IPS-15b (cell line): Measurements from ENCODE around the gene ZDHHC11B.
"Not testable (repeated sequence)": the region's sequence is repeated elsewhere in the genome, so short reads cannot be mapped to it uniquely, and the experiment has no call there.

Source experiments
- H3K27me3 ChIP-seq: one replicate; pipeline ENCODE4 v1.6.1; 2013; ENCODE audit warnings: low read length; ENCODE audit not compliant: control insufficient read depth, insufficient read depth
- H3K36me3 ChIP-seq: one replicate; pipeline ENCODE4 v1.6.1; 2013; ENCODE audit warnings: low read length; ENCODE audit not compliant: control insufficient read depth, insufficient read depth
- H3K4me1 ChIP-seq: one replicate; pipeline ENCODE4 v1.6.1; 2013; ENCODE audit warnings: mild to moderate bottlenecking, low read length; ENCODE audit not compliant: control insufficient read depth, insufficient read depth
- H3K4me3 ChIP-seq: one replicate; pipeline ENCODE4 v1.5.1; 2013; ENCODE audit warnings: low read depth, low read length
- H3K9ac ChIP-seq: one replicate; pipeline ENCODE4 v1.6.1; 2013; ENCODE audit warnings: low read depth, mild to moderate bottlenecking, low read length
- H3K9me3 ChIP-seq: one replicate; pipeline ENCODE4 v1.6.1; 2013; ENCODE audit warnings: mild to moderate bottlenecking, low read length; ENCODE audit not compliant: control insufficient read depth, insufficient read depth

ZDHHC11B gene

DNA sequence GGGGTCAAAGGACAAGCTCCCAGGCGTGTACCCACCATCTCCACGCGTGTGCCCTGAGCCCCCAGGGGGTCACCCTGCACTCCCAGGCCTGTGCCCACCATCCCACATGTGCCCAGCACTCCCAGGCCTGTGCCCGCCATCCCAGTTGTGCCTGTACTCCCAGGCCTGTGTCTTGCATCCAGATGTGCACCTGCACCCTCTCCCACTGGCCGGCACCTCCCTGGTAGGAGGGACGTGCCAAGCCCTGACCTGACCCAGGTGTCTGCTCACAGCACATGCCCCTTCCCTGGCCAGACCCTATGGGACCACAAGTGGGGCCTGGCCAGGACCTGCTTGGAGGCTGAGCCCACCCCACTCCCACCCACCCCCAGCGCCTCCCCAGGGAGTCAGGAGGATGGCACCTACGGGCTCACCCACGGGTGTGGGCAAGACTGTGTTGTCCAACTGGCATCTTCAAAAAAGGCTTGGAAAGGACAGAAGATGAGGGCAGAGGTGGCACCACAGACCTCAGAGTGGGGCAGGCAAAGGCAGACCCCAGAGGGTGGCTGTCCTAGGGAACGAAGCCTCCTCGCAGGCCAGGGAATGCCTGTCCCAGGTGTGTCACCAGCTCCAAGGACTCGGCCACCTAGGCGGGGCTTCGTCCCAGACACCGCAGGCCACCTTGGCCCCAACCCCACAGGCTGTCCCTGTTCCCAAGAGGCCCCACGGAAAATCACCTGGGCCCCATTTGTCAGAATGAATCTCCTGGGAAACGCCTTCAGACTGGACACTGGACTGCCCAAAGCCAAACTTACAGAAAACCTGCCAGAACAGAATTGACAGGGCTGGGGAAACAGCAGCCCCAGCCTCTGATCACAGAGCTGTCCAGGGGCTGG, 103.0 kb downstream of the ZDHHC11B start:
- H3K9ac ChIP-seq, H3K27me3 ChIP-seq, H3K4me1 ChIP-seq, H3K9me3 ChIP-seq, H3K4me3 ChIP-seq, H3K36me3 ChIP-seq: not testable (repeated sequence)

DNA sequence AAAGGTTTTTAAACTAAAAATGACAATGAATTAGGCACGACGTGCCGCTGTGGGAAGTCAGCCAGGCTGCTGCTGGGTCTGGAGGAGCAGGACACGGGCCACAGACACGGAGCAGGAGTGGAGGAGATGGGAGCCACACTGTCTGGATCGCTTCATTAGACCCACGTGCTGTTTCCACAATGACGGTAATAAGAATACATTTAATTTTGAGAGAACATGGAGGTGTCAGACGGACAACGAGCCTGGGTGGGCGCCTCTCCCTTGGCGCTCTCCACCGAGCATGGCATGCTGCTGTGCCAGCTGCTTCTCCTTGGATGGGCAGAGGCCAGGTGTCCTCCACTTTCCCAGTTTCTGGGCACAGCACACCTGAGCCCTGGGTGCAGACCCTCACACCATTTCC, 103.7 kb downstream of the ZDHHC11B start:
- not testable (repeated sequence) for H3K4me3 ChIP-seq, H3K9me3 ChIP-seq, H3K4me1 ChIP-seq, H3K27me3 ChIP-seq, H3K36me3 ChIP-seq, H3K9ac ChIP-seq

DNA sequence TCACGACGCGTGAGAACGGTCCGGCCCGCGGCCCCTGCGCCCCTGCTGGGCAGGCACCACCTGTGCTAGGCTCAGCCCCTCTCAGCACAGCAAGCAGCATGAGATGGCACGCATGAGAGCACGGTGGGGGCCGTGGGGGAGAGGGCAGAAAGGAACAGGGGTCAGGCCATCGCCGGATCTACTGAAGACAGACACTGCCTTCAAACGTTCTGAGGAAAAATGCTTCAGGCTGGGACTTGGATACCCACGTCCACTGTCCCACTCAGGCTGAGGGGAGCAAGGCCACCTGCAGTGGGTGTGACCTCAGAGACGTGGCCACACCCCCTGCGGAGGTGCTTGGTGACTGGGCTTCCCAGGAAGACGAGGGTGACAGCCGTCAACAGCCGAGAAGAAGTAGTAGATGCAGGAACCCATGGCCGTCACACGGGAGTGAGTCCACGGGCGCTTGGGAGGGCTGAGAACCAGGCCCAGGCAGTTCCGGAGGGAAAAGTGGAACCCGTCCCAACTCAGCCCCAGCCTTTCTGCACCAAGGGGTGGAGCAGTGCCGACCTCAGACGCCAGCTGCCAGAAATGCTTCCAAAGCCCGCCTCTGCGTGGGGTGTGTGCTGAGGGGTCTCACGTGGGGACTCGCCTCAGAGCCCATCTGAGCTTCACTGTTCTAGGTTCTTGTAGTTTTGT, 104.3 kb downstream of the ZDHHC11B start:
- not testable (repeated sequence) for H3K4me3 ChIP-seq, H3K9me3 ChIP-seq, H3K9ac ChIP-seq, H3K4me1 ChIP-seq, H3K27me3 ChIP-seq, H3K36me3 ChIP-seq

DNA sequence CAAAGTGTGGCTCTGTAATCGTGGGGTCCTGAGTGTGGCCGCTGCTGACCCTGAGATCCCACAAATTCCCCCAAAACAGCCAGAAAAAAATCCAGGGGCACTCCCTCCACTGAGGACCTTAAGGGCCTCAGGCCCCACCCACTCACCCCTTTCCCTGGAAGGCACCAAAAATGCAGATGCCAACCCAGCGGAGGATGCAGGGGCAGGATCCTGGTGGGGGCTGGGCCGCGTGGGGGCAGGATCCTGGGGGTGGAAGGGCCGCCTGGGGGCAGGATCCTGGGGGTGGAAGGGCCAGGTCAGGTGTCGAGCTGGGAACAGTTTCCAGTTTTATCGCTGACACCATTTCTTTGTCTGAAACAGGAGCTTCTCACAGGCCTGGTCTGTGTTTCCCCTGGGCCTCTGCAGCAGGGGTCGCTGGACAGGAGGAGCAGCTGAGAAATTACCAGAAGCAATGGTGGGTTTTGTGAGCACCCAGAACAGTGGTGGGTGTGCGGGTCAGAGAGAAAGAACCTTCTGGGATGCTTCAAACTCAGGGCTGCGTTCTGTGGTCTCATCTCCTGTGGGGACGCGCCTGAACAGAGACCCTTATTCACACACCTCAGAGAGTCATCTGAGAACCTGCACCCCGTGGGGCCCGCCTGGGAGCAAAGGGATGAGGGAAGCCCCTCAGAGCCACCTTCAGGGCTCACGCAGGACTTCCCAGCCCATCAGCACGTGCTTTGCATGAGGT, 105.2 kb downstream of the ZDHHC11B start:
- H3K36me3 ChIP-seq, H3K4me1 ChIP-seq, H3K4me3 ChIP-seq, H3K9me3 ChIP-seq, H3K27me3 ChIP-seq, H3K9ac ChIP-seq: not testable (repeated sequence)

DNA sequence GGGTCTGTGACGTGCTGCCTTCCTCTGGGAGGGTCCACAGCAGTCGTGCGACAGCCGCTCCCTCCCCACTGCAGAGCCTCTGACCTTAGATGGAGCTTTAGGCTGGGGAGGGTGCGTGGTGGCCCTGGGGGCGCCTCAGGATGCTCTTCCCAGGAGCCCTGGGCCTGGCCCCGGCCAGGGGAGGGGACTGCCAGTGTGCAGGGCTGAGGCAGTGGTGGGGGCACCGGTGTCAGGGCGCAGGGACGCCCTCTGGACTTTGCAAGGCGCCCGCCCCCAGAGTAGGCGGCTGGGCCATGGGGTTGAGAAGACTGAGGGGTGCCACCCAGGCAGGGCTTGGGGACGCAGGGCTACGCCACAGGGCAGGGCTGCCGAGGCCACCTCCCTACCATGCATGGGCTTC, 106.0 kb downstream of the ZDHHC11B start:
- H3K4me1 ChIP-seq, H3K4me3 ChIP-seq, H3K9ac ChIP-seq, H3K27me3 ChIP-seq, H3K9me3 ChIP-seq, H3K36me3 ChIP-seq: not testable (repeated sequence)

DNA sequence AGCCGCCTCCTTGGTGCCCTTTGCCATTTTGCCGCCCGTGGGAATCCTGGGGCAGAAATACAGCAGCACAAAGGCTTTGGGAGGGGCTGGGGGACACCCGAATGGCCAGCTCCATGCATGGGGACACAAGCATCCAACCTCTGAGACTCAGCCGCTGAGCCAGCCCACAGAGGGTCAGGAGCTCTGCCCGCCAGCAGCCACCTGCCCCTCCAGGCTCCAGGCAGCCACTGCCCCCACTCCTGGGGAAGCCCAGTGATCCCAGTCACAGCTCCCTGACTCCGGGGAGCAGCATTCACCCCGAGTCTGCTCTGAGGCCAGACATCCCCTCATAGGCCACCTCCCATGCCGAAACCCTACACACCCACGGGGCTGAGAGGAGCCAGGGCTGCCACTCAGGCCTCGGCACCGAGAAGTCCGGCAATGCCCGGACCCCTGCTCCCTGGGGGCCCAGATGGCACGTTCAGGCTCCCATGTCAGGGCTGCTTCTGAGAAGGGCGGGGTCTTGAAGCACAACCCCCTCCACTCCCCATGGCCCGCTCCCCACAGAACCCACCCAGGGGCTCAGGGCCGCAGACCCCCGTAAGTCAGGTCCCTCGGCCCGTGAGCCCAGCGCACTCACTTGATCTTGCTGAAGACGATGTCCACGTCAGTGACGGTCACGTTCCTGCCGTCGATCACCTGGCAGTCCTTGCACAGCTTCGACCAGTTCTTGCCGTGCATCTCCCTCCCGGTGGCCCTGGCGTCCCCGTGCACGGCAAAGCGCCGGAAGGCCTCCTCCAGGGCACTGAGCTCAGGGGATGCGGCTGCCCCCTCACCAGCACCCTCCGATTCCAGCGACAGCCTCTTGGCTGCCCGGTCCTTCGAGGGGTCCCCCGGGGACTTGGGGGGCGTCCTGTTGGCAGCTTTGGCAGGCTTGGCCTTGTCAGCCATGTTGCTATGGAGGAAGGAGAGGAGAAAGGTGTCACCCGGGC, 107.1 kb downstream of the ZDHHC11B start:
- no peaks in the 10 kb centered on the region for H3K27me3 ChIP-seq
- peaks cover 2% of the 10 kb centered on the region for H3K4me1 ChIP-seq
- no peak overlapping the region for H3K4me3 ChIP-seq
- H3K9me3 ChIP-seq: no peaks in the 10 kb centered on the region
- no peak overlapping the region for H3K9ac ChIP-seq
- no peaks in the 10 kb centered on the region for H3K36me3 ChIP-seq

DNA sequence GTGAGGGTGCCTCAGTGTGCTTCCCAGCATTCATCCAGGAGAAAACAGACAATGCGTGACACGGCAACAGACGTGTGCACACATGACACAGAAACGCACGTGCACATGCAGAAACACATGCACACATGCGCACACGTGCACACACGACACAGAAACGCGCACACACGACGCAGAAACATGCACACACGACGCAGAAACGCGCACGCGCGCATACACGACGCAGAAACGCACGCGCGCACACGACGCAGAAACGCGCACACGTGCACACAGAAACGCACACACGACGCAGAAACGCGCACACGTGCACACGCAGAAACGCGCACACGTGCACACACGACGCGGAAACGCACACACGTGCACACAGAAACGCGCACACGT, 107.8 kb downstream of the ZDHHC11B start:
- H3K36me3 ChIP-seq: no peaks in the 10 kb centered on the region
- H3K27me3 ChIP-seq: no peaks in the 10 kb centered on the region
- H3K9ac ChIP-seq: no peak overlapping the region
- H3K4me1 ChIP-seq: peaks cover 2% of the 10 kb centered on the region
- no peak overlapping the region for H3K4me3 ChIP-seq
- no peaks in the 10 kb centered on the region for H3K9me3 ChIP-seq

DNA sequence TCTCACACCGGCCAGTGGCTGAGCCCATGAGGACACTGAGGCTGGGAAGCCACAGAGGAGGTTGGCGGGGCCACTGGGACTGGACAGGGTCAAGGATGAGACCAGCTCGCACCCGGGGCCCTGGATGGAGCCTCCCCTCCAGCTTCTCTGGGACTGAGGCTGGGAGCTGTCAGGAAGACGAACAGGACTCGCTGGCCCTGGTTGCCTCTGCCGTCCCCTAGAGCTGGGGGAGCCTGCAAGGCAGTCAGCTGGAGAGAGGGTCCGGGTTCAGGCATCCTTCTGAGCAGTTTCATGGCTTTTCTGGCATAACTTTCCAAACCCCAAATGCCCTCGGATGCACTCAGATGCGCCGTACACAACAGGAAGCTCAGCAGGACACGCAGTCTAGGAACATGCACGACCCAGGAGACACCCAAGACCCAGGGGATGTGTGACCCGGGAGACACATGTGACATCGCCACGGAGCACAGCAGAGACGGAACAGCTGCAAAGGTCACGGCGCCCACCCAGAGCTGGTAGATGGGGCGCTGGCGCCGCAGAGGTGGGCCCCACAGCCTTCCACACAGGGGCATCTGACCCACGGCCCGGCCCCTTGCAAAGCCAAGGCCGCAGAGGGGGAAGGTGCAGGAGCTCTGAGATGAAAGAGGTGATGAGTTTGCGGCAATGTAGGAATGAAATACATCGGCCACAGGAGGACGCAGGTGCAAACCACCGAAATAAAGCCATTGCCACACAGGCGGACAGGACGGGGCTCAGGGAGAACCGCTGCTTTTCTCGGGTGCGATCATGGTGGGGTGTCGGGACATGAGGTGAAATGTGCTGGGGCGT, 108.4 kb downstream of the ZDHHC11B start:
- Histone ChIP-seq H3K27me3 (no peaks in the 10 kb centered on the region), H3K9ac (no peak overlapping the region), H3K36me3 (no peaks in the 10 kb centered on the region), H3K9me3 (no peaks in the 10 kb centered on the region), H3K4me3 (no peak overlapping the region), H3K4me1 (peaks cover 2% of the 10 kb centered on the region)

DNA sequence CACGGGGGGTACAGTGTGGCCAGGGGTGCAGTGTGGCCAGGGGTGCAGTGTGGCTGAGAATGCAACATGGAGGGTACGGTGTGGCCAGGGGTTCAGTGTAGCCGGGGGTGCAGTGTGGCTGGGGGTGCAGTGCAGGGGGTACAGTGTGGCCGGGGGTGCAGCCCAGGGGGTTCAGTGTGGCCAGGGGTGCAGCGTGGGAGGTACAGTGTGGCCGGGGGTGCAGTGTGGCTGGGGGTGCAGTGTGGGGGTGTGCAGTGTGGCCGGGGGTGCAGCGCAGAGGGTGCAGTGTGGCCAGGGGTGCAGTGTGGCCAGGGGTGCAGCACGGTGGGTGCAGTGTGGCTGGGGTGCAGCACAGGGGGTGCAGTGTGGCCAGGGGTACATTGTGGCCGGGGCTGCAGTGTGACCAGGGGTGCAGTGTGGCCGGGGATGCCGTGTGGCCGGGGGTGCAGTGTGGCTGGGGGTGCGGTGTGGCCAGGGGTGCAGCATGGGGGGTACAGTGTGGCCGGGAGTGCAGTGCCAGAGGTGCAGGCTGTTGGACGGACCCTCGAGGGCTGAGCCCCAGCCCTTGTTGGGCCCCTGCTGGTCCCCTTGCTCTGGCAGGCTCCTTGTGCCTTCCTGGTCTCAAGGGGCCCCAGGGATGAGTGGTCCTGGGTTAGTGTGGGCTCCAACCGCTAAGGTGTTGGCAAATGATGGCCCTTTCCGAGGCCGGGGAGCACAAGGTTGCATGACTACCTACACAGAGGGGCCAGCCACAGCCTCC, 109.2 kb downstream of the ZDHHC11B start:
- no peaks in the 10 kb centered on the region for H3K36me3 ChIP-seq
- no peaks in the 10 kb centered on the region for H3K27me3 ChIP-seq
- H3K9ac ChIP-seq: no peak overlapping the region
- H3K9me3 ChIP-seq: no peaks in the 10 kb centered on the region
- no peak overlapping the region for H3K4me3 ChIP-seq
- H3K4me1 ChIP-seq: peaks cover 2% of the 10 kb centered on the region

DNA sequence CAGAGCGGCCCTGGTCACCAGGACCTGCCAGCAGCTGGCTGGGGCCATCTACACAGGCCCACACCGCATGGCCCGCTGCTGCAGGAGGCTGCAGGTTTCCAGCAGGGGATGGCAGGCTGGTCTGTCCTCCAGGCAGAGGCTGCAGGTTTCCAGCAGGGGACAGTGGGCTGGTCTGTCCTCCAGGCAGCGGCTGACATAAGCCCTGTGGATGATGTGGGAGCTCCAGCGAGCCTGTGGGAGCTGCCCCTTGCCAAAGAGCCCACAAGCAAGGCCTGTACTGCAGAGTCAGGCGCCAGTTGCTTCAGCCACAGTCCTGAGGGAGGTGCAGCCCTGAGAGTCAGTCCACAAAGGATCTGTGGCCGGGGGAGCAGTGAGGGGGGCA, 109.9 kb downstream of the ZDHHC11B start:
- Histone ChIP-seq H3K36me3 (no peaks in the 10 kb centered on the region), H3K4me1 (peaks cover 2% of the 10 kb centered on the region), H3K9ac (no peak overlapping the region), H3K9me3 (no peaks in the 10 kb centered on the region), H3K27me3 (no peaks in the 10 kb centered on the region), H3K4me3 (no peak overlapping the region)
